IgD-negative memory B cell (primary cell): Measurements from ENCODE around the gene CDC42BPA. TPM values are rescaled to one million over a fixed set of nuclear protein-coding genes. Genes with fewer than 3 reads are reported as not detected.
A peak's percentile ranks its signal among the peaks of the same experiment; 100 is the strongest.

Source experiments
- H3K27ac Mint-ChIP-seq, 3 donors: one replicate each; pipeline ENCODE4 v1.8.0; 2020 to 2022; ENCODE audit warnings: mild to moderate bottlenecking in 3 of 3, mixed read lengths in 3 of 3, moderate library complexity in 1 of 3
- H3K27me3 Mint-ChIP-seq: one replicate; pipeline ENCODE4 v1.8.0; 2021; ENCODE audit warnings: mixed read lengths
- H3K36me3 Mint-ChIP-seq: one replicate; pipeline ENCODE4 v1.8.0; 2020; ENCODE audit warnings: mild to moderate bottlenecking, mixed read lengths
- H3K4me1 Mint-ChIP-seq, 3 donors: one replicate each; pipeline ENCODE4 v1.8.0; 2020 to 2022; ENCODE audit warnings: mixed read lengths in 3 of 3, mild to moderate bottlenecking in 1 of 3
- H3K4me3 Mint-ChIP-seq, 4 donors: one replicate each; pipeline ENCODE4 v1.8.0; 2020 to 2022; ENCODE audit warnings: mild to moderate bottlenecking in 4 of 4, mixed read lengths in 4 of 4, moderate library complexity in 3 of 4
- H3K9me3 Mint-ChIP-seq, 3 donors: one replicate each; pipeline ENCODE4 v1.8.0; 2020 to 2021; ENCODE audit warnings: mixed read lengths in 3 of 3, mild to moderate bottlenecking in 1 of 3
- polyA plus RNA-seq: library from polyadenylated mRNA; unstranded; fragments of 300-500 nt; fragmentation: Illumina TruSeq; gene quantifications from one replicate; pipeline ENCODE4 v1.2.3, GENCODE V29; 2021

CDC42BPA gene
- polyA plus RNA-seq, 1 donor from 2014 or later: not detected

DNA sequence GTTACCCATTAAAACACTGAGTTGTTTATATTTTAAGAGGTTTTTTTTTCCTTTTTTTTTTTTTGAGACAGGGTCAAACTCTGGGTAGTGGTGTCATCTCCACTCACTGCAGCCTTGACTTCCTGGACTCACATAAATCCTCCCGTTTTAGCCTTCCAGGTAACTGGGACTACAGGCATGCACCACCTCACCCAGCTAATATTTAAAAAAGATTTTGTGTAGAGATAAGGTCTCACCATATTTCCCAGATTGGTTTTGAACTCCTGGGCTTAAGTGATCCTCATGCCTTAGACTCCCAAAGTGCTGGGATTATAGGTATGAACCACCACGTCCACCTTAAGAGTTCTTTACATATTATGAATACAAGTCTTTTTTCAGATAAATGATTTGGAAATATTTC, 231.7 kb downstream of the CDC42BPA start:
- peaks cover 6% of the 10 kb centered on the region for H3K27me3 Mint-ChIP-seq
- no peak overlapping the region for H3K4me3 Mint-ChIP-seq
- peaks cover 0 to 1% (median 0%) of the 10 kb centered on the region in 3 donors for H3K4me1 Mint-ChIP-seq
- no peak overlapping the region for H3K27ac Mint-ChIP-seq
- peaks cover 2% of the 10 kb centered on the region for H3K36me3 Mint-ChIP-seq
- peaks cover 6 to 10% (median 8%) of the 10 kb centered on the region in 3 donors for H3K9me3 Mint-ChIP-seq

DNA sequence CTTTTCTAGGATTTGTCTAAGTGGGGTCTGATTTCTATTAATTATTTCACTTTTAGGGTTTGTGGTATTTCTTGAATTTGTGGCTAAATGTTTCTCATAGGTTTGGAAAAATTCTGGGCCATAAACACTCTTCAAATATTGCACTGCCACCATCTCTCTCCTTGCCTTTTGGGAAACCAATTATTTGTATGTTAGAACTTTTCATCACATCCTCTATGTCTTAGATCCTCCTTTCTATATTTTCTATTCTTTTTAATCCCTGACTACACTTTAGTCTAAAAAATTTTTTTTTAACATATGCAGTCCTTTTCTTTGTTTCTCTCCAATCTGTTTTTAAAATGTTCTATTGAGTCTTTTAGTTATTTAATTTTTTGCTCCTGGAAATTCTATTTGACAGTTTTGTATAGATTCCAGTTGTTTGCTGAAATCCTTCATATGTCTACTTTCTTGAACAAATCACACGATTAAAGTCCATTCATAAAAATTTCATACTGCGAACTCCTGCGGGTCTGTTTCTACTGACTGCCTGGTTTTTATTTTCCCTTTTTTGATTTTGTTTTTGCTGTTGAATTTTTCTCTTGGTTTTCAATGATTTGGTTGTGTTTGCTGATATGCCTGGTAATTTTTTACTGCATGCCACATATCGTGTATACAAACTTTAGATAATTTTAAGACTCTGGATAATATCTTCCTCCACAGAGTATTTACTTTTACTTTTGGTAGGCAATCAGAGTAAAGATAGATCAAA, 235.1 kb downstream of the CDC42BPA start:
- H3K27me3 Mint-ChIP-seq: peaks cover 4% of the 10 kb centered on the region
- H3K4me1 Mint-ChIP-seq: no peaks in the 10 kb centered on the region
- H3K9me3 Mint-ChIP-seq: peaks cover 5 to 11% (median 8%) of the 10 kb centered on the region in 3 donors
- peaks cover 2% of the 10 kb centered on the region for H3K36me3 Mint-ChIP-seq
- H3K27ac Mint-ChIP-seq: no peak overlapping the region
- H3K4me3 Mint-ChIP-seq: peak overlapping the region in 1 of 4 donors; percentile 43

GRCh38 chr1:227077783-227078182, 240.5 kb downstream of the CDC42BPA start:
- H3K27me3 Mint-ChIP-seq: peaks cover 6% of the 10 kb centered on the region
- no peak overlapping the region for H3K27ac Mint-ChIP-seq
- no peak overlapping the region for H3K4me3 Mint-ChIP-seq

GRCh38 chr1:227073786-227074185, 244.5 kb downstream of the CDC42BPA start:
- Mint-ChIP-seq H3K27ac (no peak overlapping the region), H3K36me3 (no peaks in the 10 kb centered on the region), H3K9me3 (no peaks in the 10 kb centered on the region), H3K27me3 (peaks cover 2% of the 10 kb centered on the region), H3K4me3 (no peak overlapping the region), H3K4me1 (peaks cover 0 to 4% (median 0%) of the 10 kb centered on the region in 3 donors)

More at GRCh38 chr1:227077783-227078182, 240.5 kb downstream of the CDC42BPA start:
- H3K9me3 Mint-ChIP-seq: peaks cover 0 to 4% (median under 1%) of the 10 kb centered on the region in 3 donors
- no peaks in the 10 kb centered on the region for H3K36me3 Mint-ChIP-seq
- H3K4me1 Mint-ChIP-seq: peaks cover 0 to 4% (median 0%) of the 10 kb centered on the region in 3 donors

DNA sequence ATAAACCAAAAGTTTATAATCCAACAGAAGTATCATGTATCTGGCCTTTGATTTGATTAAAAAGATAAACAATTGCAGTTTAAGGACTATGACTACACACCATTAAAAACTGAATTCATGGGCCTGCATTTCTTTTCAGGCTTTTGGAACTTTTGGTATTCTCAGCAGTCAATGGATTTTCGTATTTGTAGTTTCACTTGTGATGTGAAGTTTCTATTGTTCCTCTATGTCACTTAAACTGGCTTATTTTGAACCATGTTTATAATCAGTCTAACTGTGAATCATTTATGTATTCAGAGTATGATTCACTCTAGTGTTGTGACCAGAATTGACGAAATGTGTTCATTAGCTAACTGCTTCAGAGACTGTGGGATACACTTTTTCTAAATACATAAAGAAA, 245.3 kb downstream of the CDC42BPA start:
- H3K9me3 Mint-ChIP-seq: no peaks in the 10 kb centered on the region
- peaks cover 2% of the 10 kb centered on the region for H3K27me3 Mint-ChIP-seq
- H3K4me3 Mint-ChIP-seq: no peak overlapping the region
- H3K4me1 Mint-ChIP-seq: peaks cover 0 to 4% (median 0%) of the 10 kb centered on the region in 3 donors
- no peak overlapping the region for H3K27ac Mint-ChIP-seq
- H3K36me3 Mint-ChIP-seq: no peaks in the 10 kb centered on the region

GRCh38 chr1:227071895-227072587, 246.3 kb downstream of the CDC42BPA start:
- Mint-ChIP-seq H3K4me1 (peaks cover 0 to 4% (median 0%) of the 10 kb centered on the region in 3 donors), H3K27me3 (peaks cover 2% of the 10 kb centered on the region), H3K9me3 (no peaks in the 10 kb centered on the region), H3K4me3 (no peak overlapping the region), H3K36me3 (no peaks in the 10 kb centered on the region), H3K27ac (no peak overlapping the region)

DNA sequence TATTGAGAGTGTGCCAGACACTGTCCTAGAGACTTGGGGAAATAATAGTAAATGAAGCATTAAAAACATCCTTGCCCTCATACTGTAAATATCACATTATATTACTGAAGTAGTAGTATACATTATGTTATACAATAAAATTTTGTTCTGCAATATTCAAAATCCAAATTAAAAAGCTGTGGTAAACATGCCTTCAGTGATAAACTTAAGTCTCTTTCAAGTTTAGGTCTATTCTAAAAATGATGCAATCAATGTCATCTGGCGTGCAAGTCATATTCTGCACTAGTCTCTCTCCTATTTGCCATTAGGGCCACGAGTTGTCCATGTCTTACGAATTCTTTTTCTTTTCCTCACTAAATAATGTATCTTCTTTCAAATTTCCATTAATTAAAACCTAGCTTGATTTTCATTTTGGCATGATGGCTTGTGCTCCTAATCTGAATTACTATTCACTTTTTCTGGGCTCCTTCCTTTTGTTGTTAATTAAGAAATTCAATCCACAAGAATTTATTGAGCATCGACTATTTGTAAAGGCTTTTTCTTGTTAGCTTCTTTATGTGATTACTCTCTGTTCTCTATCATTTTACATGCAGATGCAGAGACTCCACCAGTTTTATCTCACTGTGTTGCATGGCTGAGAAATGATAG, 247.5 kb downstream of the CDC42BPA start:
- H3K4me3 Mint-ChIP-seq: no peak overlapping the region
- H3K27ac Mint-ChIP-seq: no peak overlapping the region
- peaks cover 0 to 4% (median 0%) of the 10 kb centered on the region in 3 donors for H3K4me1 Mint-ChIP-seq
- H3K9me3 Mint-ChIP-seq: no peaks in the 10 kb centered on the region
- no peaks in the 10 kb centered on the region for H3K27me3 Mint-ChIP-seq
- no peaks in the 10 kb centered on the region for H3K36me3 Mint-ChIP-seq

DNA sequence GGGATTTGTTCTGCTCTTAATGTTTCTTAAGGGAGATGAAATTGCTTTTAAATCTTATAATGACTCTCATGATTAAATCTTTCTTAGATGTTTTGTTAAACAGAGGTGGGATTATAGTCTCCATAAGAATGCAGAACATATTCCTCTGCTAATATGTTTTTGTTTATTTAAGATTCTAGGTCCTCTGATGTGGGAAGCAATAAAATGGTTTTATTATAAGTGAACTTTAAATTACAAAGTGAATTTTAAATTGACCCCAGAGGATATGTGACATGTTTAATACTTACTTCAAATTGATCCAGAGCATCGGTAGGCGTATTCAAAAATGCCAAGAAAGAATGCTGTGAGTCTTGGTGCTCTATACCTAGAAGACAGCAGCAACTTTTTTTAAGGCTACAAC, 248.8 kb downstream of the CDC42BPA start:
- Mint-ChIP-seq H3K36me3 (no peaks in the 10 kb centered on the region), H3K27ac (no peak overlapping the region), H3K27me3 (peaks cover 2% of the 10 kb centered on the region), H3K9me3 (no peaks in the 10 kb centered on the region), H3K4me3 (no peak overlapping the region), H3K4me1 (peaks cover 0 to 4% (median 0%) of the 10 kb centered on the region in 3 donors)

DNA sequence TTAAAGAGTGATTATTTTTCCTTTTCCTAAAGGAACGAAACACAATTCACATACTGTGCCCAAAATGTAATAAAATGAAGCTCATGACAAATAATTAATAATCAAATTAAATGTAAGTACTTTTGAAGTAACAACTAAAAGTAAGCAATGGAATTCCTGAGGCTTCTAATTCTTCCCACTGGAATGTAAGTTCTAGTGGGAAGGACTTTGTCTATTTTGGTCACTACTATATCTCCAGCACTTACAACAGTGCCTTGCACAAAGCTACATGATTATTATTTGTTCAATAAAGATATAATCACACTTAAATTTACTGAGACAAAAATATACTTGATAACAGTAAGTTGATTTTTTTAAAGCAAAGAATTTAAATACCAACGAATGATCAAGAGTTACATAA, 249.4 kb downstream of the CDC42BPA start:
- Mint-ChIP-seq H3K27me3 (peaks cover 6% of the 10 kb centered on the region), H3K4me3 (no peak overlapping the region), H3K9me3 (no peaks in the 10 kb centered on the region), H3K36me3 (no peaks in the 10 kb centered on the region), H3K4me1 (peaks cover 0 to 4% (median 0%) of the 10 kb centered on the region in 3 donors), H3K27ac (no peak overlapping the region)

- no peak overlapping the region for H3K4me3 Mint-ChIP-seq
- H3K36me3 Mint-ChIP-seq: no peaks in the 10 kb centered on the region
Measured at GRCh38 chr1:227066999-227067398, 251.3 kb downstream of the CDC42BPA start.

DNA sequence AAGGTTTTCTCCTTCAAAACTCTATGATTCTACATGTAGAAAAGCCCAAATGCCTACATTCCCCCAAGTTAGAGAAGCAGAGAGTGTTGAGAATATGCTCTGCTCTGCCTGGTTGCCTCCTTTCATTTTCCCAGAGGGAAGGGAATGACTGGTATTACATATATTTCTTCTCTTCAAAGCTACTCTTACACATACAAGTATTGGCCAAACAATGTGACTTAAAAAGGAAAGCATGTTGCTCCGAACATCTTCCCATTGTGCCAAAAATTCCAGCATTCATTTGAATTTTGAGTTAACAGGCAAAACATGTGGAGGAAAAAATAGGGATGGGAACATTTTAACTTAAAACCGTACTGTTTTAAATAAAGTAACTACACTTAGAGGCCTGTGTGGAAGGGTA, 253.0 kb downstream of the CDC42BPA start:
- Mint-ChIP-seq H3K4me3 (no peak overlapping the region), H3K36me3 (peaks cover 1% of the 10 kb centered on the region), H3K27ac (no peak overlapping the region), H3K4me1 (no peaks in the 10 kb centered on the region), H3K27me3 (peaks cover 6% of the 10 kb centered on the region), H3K9me3 (peaks cover 0 to 2% (median 2%) of the 10 kb centered on the region in 3 donors)

More at GRCh38 chr1:227066999-227067398, 251.3 kb downstream of the CDC42BPA start:
- Mint-ChIP-seq H3K4me1 (no peaks in the 10 kb centered on the region), H3K27me3 (peaks cover 6% of the 10 kb centered on the region), H3K27ac (no peak overlapping the region), H3K9me3 (no peaks in the 10 kb centered on the region)

DNA sequence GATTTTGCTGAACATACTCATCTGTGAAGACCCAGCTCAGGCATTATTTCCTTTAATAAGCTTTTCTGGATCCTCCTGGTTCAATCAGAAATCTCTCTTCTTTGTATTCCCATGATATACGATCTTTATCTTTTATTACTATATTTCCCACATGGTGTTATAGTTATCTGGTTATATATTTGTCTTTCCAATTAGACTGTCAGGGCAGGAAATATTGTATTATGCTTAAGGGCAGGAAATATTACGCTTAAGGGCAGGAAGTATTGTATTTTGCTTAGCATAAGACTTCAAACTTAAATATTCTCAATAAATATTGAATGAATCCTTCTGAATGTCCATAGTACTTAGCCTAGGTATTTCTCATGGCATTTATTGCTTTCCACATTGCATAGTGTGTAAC, 256.0 kb downstream of the CDC42BPA start:
- H3K27ac Mint-ChIP-seq: no peak overlapping the region
- peaks cover 6% of the 10 kb centered on the region for H3K27me3 Mint-ChIP-seq
- H3K4me1 Mint-ChIP-seq: peaks cover 0 to 2% (median 0%) of the 10 kb centered on the region in 3 donors
- peaks cover 0 to 9% (median 4%) of the 10 kb centered on the region in 3 donors for H3K9me3 Mint-ChIP-seq
- H3K36me3 Mint-ChIP-seq: peaks cover 2% of the 10 kb centered on the region
- no peak overlapping the region for H3K4me3 Mint-ChIP-seq

DNA sequence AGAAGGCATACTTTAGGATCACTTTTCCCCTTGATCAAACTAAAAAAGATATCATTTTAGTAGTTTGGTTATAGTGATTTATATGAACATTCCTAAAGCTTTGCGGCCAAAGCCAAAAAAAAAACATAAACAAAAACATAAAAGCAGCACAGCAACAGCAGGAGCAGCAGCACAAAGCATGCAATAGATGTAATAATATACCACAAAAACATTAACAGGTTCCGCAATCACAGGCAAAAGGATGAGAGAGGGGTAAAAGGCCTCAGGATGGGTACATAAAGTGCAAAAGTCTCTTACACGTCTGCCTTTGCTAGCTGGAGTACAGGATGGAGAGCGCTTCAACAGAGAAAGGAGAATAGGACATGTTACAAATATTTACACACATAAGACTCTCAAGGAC, 259.2 kb downstream of the CDC42BPA start:
- Mint-ChIP-seq H3K4me3 (no peak overlapping the region), H3K4me1 (peaks cover 0 to 2% (median 0%) of the 10 kb centered on the region in 3 donors), H3K36me3 (peaks cover 2% of the 10 kb centered on the region), H3K27me3 (peaks cover 1% of the 10 kb centered on the region), H3K27ac (no peak overlapping the region), H3K9me3 (peaks cover 0 to 9% (median 4%) of the 10 kb centered on the region in 3 donors)

- Mint-ChIP-seq H3K27me3 (no peaks in the 10 kb centered on the region), H3K4me3 (no peak overlapping the region), H3K9me3 (peaks cover 0 to 9% (median 4%) of the 10 kb centered on the region in 3 donors), H3K36me3 (peaks cover 2% of the 10 kb centered on the region), H3K4me1 (peaks cover 0 to 2% (median 0%) of the 10 kb centered on the region in 3 donors), H3K27ac (no peak overlapping the region)
Measured at GRCh38 chr1:227058321-227058751, 260.0 kb downstream of the CDC42BPA start.

GRCh38 chr1:227049253-227049652, 269.0 kb downstream of the CDC42BPA start:
- Mint-ChIP-seq H3K4me1 (no peaks in the 10 kb centered on the region), H3K36me3 (peaks cover 4% of the 10 kb centered on the region), H3K4me3 (no peak overlapping the region), H3K27me3 (peaks cover 7% of the 10 kb centered on the region), H3K9me3 (peaks cover 0 to 7% (median 0%) of the 10 kb centered on the region in 3 donors), H3K27ac (no peak overlapping the region)
